Measurements from ENCODE around the gene MGAT4A. TPM values are rescaled to one million over a fixed set of nuclear protein-coding genes. Genes with fewer than 3 reads are reported as not detected.
A peak's percentile ranks its signal among the peaks of the same experiment; 100 is the strongest.

MGAT4A gene
- total RNA-seq, 3 donors from 2014 or later (not counting 1 experiment from before 2014, with no cell fraction given), result 91.6 to 114 (median 96.4) TPM

- ATAC-seq (no peak), DNase-seq (no peak)
- Histone ChIP-seq H3K4me3 (ENCODE audit: low read length) (no peak overlapping the region), H3K27ac (ENCODE audit: low read length) (no peak overlapping the region), H3K36me3 (ENCODE audit: control insufficient read depth, insufficient read depth, low read length) (no peaks in the 10 kb centered on the region), H3K4me1 (ENCODE audit: control insufficient read depth, insufficient read depth, low read length) (peaks cover 13% of the 10 kb centered on the region), H3K27me3 (ENCODE audit: control insufficient read depth, insufficient read depth, low read length) (no peaks in the 10 kb centered on the region), H3K9me3 (ENCODE audit: control insufficient read depth, insufficient read depth, low read length) (no peaks in the 10 kb centered on the region)
- no peaks in the 10 kb centered on the region for H3K36me3 Mint-ChIP-seq
- H3K27me3 Mint-ChIP-seq (ENCODE audit: low read depth in 2 of 2), result no peaks in the 10 kb centered on the region
- peak overlapping the region; percentile 43 for H3K4me3 Mint-ChIP-seq
- 85% methylated on average over 2 of the region's 7 CpGs for WGBS (ENCODE audit: insufficient coverage)
- peaks cover 40 to 43% of the 10 kb centered on the region in 2 donors for H3K4me1 Mint-ChIP-seq
- H3K27ac Mint-ChIP-seq, result peak overlapping the region; percentile 65 to 79
- TF ChIP-seq, protein P1, sequence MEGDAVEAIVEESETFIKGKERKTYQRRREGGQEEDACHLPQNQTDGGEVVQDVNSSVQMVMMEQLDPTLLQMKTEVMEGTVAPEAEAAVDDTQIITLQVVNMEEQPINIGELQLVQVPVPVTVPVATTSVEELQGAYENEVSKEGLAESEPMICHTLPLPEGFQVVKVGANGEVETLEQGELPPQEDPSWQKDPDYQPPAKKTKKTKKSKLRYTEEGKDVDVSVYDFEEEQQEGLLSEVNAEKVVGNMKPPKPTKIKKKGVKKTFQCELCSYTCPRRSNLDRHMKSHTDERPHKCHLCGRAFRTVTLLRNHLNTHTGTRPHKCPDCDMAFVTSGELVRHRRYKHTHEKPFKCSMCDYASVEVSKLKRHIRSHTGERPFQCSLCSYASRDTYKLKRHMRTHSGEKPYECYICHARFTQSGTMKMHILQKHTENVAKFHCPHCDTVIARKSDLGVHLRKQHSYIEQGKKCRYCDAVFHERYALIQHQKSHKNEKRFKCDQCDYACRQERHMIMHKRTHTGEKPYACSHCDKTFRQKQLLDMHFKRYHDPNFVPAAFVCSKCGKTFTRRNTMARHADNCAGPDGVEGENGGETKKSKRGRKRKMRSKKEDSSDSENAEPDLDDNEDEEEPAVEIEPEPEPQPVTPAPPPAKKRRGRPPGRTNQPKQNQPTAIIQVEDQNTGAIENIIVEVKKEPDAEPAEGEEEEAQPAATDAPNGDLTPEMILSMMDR (IDR thresholded peaks at IDR 0.05), result no peak
- intact Hi-C loops (cut with micrococcal nuclease), result no loop called here
- H3K9me3 Mint-ChIP-seq, result no peaks in the 10 kb centered on the region
Observed at GRCh38 chr2:98692090-98693054, 38.6 kb downstream of the MGAT4A start.

GRCh38 chr2:98691303-98691702 is 39.6 kb downstream of the MGAT4A start:
- no peak overlapping the region for H3K4me3 Mint-ChIP-seq
- peak; percentile 79 to 92 (median 90) for ATAC-seq
- Histone ChIP-seq H3K27me3 (ENCODE audit: control insufficient read depth, insufficient read depth, low read length) (no peaks in the 10 kb centered on the region), H3K36me3 (ENCODE audit: control insufficient read depth, insufficient read depth, low read length) (no peaks in the 10 kb centered on the region), H3K27ac (ENCODE audit: low read length) (no peak overlapping the region), H3K4me3 (ENCODE audit: low read length) (no peak overlapping the region), H3K9me3 (ENCODE audit: control insufficient read depth, insufficient read depth, low read length) (no peaks in the 10 kb centered on the region), H3K4me1 (ENCODE audit: control insufficient read depth, insufficient read depth, low read length) (peaks cover 13% of the 10 kb centered on the region)
- H3K36me3 Mint-ChIP-seq, result no peaks in the 10 kb centered on the region
- peak overlapping the region; percentile 27 to 67 for H3K27ac Mint-ChIP-seq
- peak in 1 of 2 donors; percentile 40 for DNase-seq
- no peaks in the 10 kb centered on the region for H3K9me3 Mint-ChIP-seq
- intact Hi-C loops (cut with micrococcal nuclease), result no loop called here
- no peaks in the 10 kb centered on the region for H3K27me3 Mint-ChIP-seq (ENCODE audit: low read depth in 2 of 2)
- 100% methylated on average over 2 of the region's 3 CpGs for WGBS (ENCODE audit: insufficient coverage)
- H3K4me1 Mint-ChIP-seq, result peaks cover 37% of the 10 kb centered on the region in 2 donors
- TF ChIP-seq, protein P1 (IDR thresholded peaks at IDR 0.05), result no peak

GRCh38 chr2:98685930-98686887 is 44.7 kb downstream of the MGAT4A start:
- Mint-ChIP-seq H3K27ac (peak overlapping the region in 1 of 2 donors; percentile 0), H3K27me3 (ENCODE audit: low read depth in 2 of 2) (no peaks in the 10 kb centered on the region), H3K4me1 (peaks cover 11 to 29% of the 10 kb centered on the region in 2 donors), H3K9me3 (no peaks in the 10 kb centered on the region), H3K36me3 (no peaks in the 10 kb centered on the region), H3K4me3 (no peak overlapping the region)
- no peak overlapping the region for H3K27ac ChIP-seq (ENCODE audit: low read length)
- peaks cover 6% of the 10 kb centered on the region for H3K4me1 ChIP-seq (ENCODE audit: control insufficient read depth, insufficient read depth, low read length)
- H3K9me3 ChIP-seq (ENCODE audit: control insufficient read depth, insufficient read depth, low read length), result no peaks in the 10 kb centered on the region
- H3K4me3 ChIP-seq (ENCODE audit: low read length), result no peak overlapping the region
- TF ChIP-seq, protein P1 (IDR thresholded peaks at IDR 0.05), result no peak
- DNase-seq (no peak), ATAC-seq (no peak)
- intact Hi-C loops (cut with micrococcal nuclease), result no loop called here
- no peaks in the 10 kb centered on the region for H3K36me3 ChIP-seq (ENCODE audit: control insufficient read depth, insufficient read depth, low read length)
- 97% methylated on average over 10 of the region's 14 CpGs for WGBS (ENCODE audit: insufficient coverage)
- no peaks in the 10 kb centered on the region for H3K27me3 ChIP-seq (ENCODE audit: control insufficient read depth, insufficient read depth, low read length)

All from natural killer cell (primary cell).